Smooth muscle cell (in vitro differentiated cells): ENCODE results near the gene RPL13A. TPM values are rescaled to one million over a fixed set of nuclear protein-coding genes. Genes with fewer than 3 reads are reported as not detected.
A peak's percentile ranks its signal among the peaks of the same experiment; 100 is the strongest.

Experiments used
- DNase-seq: peaks from one replicate; lab custom pipeline; 2025; ENCODE audit not compliant: unreplicated experiment; lab: John Stamatoyannopoulos, UW
- H2AFZ ChIP-seq: fragments of 200-600 bp; sonication (generic); 2 replicates; pipeline ENCODE4 v1.6.0; 2016; ENCODE audit warnings: antibody characterized with exemption, low read depth, mild to moderate bottlenecking
- H3F3A ChIP-seq: fragments of 200-600 bp; sonication (generic); 2 replicates; pipeline ENCODE4 v1.6.0; 2017; ENCODE audit warnings: antibody characterized with exemption, low read depth
- H3K27ac ChIP-seq: fragments of 200-600 bp; sonication (generic); 2 replicates; pipeline ENCODE4 v1.5.1; 2016; ENCODE audit warnings: low read depth, mild to moderate bottlenecking
- H3K27me3 ChIP-seq: fragments of 200-600 bp; sonication (generic); 2 replicates; pipeline ENCODE4 v1.6.1; 2016; ENCODE audit warnings: low read depth, mild to moderate bottlenecking
- H3K36me3 ChIP-seq: fragments of 200-600 bp; sonication (generic); 2 replicates; pipeline ENCODE4 v1.5.1; 2016; ENCODE audit warnings: low read depth
- H3K4me1 ChIP-seq: fragments of 200-600 bp; sonication (generic); 2 replicates; pipeline ENCODE4 v1.5.1; 2016; ENCODE audit warnings: low read depth
- H3K4me2 ChIP-seq: fragments of 200-600 bp; sonication (generic); 2 replicates; pipeline ENCODE4 v1.6.0; 2016; ENCODE audit warnings: mild to moderate bottlenecking
- H3K4me3 ChIP-seq: fragments of 200-600 bp; sonication (generic); 2 replicates; pipeline ENCODE4 v1.5.1; 2016; ENCODE audit warnings: mild to moderate bottlenecking
- H3K79me2 ChIP-seq: fragments of 200-600 bp; sonication (generic); 2 replicates; pipeline ENCODE4 v1.6.0; 2016; ENCODE audit warnings: low read depth, mild to moderate bottlenecking
- H3K9ac ChIP-seq: fragments of 200-600 bp; sonication (generic); 2 replicates; pipeline ENCODE4 v1.6.0; 2016; ENCODE audit warnings: low read depth
- H3K9me3 ChIP-seq: fragments of 200-600 bp; sonication (generic); replicated peaks from 2 replicates; pipeline ENCODE4 v1.5.1; 2016; ENCODE audit warnings: low read depth
- H4K20me1 ChIP-seq: fragments of 200-600 bp; sonication (generic); 2 replicates; pipeline ENCODE4 v1.6.0; 2016; ENCODE audit warnings: low read depth
- WGBS: methylation state at CpG from one replicate; pipeline ENCODE4 v1.1.7; 2016; ENCODE audit warnings: low lambda C conversion rate; 5-methylcytosine and 5-hydroxymethylcytosine counted together
- polyA plus RNA-seq: library from polyadenylated mRNA; unstranded; fragments of >200 nt; fragmentation: Nextera tagmentation; extraction: Ambion mirVana; gene quantifications from 2 replicates; pipeline ENCODE4 v1.2.1, GENCODE V29; 2016
- total RNA-seq: library from RNA; depleted of rRNA; stranded (reverse); fragments of >200 nt; gene quantifications from 2 replicates; pipeline ENCODE4 v1.2.3, GENCODE V29; 2014
- TF ChIP-seq, protein P1 (sequence below): fragments of 200-600 bp; sonication (generic); IDR thresholded peaks from 2 replicates; pipeline ENCODE4 v1.5.1; 2017; ENCODE audit warnings: borderline replicate concordance, mild to moderate bottlenecking, antibody characterized with exemption; ENCODE audit not compliant: insufficient read depth, poor library complexity, severe bottlenecking

RPL13A gene
- total and polyA plus RNA-seq, 2 experiments from 2014 or later: 732 to 1,154 TPM

DNA sequence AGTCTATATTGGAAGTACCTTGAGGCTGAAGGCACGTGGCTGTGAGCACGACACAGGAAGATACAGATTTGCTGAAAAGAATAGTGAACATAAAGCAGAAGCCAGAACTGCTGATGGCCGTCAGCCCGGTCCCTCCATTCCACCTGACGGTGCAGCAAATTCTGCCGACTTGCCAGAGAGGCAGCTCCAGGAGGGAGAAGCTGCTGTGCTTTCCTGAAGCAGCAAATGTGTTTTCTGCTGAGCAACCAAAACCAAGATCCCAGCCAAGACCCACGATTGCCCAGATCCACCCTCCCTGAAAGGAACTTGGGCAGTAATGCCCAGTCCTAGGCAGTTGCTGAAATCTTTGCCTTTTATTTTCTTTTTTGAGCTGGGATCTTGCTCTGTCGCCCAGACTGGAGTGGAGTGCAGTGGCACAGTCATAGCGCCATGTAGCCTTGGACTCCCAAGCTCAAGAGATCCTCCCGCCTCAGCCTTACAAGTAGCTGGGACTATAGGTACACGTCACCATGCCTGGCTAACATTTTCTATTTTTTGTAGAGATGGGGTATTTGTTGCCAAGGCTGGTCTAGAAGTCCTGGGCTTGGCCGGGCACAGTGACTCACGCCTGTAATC is 33.4 kb downstream of the RPL13A start:
- Histone ChIP-seq H3K4me1 (no peaks in the 10 kb centered on the region), H2AFZ (no peak overlapping the region), H3K27ac (no peak overlapping the region), H4K20me1 (no peaks in the 10 kb centered on the region), H3F3A (no peaks in the 10 kb centered on the region), H3K79me2 (no peaks in the 10 kb centered on the region), H3K4me2 (no peak overlapping the region), H3K4me3 (no peak overlapping the region), H3K36me3 (no peaks in the 10 kb centered on the region), H3K9me3 (no peaks in the 10 kb centered on the region), H3K9ac (no peak overlapping the region), H3K27me3 (no peaks in the 10 kb centered on the region)
- 96% methylated on average over 13 of the region's 13 CpGs for whole genome bisulfite sequencing
- no peak for DNase-seq
- TF ChIP-seq, protein P1, sequence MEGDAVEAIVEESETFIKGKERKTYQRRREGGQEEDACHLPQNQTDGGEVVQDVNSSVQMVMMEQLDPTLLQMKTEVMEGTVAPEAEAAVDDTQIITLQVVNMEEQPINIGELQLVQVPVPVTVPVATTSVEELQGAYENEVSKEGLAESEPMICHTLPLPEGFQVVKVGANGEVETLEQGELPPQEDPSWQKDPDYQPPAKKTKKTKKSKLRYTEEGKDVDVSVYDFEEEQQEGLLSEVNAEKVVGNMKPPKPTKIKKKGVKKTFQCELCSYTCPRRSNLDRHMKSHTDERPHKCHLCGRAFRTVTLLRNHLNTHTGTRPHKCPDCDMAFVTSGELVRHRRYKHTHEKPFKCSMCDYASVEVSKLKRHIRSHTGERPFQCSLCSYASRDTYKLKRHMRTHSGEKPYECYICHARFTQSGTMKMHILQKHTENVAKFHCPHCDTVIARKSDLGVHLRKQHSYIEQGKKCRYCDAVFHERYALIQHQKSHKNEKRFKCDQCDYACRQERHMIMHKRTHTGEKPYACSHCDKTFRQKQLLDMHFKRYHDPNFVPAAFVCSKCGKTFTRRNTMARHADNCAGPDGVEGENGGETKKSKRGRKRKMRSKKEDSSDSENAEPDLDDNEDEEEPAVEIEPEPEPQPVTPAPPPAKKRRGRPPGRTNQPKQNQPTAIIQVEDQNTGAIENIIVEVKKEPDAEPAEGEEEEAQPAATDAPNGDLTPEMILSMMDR: no peak

DNA sequence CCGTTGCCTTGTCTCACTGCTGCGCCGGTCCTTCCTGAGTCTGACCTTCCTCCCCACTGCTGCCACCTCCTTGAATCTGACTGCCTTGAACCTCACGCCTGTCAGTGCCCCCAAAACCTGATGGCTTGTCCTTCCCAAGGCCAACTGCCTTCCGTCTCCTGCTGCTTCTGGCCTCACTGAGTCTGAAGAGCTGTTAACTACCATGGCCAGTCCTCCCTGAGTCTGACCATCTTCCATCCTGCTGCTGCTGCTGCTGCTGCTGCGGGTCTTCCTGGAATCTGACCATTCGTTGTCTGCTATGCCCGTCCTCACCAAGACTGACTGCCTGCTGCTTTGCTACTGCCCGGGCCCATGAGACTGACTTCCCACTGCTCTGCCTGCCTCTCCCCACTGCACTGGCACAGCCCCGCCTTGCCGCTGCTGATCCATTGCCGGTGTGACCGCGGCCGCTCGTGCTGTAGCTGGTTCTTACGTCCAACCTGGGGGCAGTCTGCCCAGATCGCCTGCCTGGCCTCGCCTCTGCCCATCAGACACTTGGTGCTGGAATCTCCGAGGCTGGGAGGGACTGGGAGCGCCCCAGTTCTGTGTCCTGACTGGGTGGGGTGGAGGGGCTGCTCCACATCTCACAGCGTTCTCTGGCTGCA is 37.5 kb downstream of the RPL13A start:
- no peak overlapping the region for H3K4me2 ChIP-seq
- no peaks in the 10 kb centered on the region for H3K9me3 ChIP-seq
- H3K4me1 ChIP-seq: no peaks in the 10 kb centered on the region
- H4K20me1 ChIP-seq: peaks cover 10% of the 10 kb centered on the region
- WGBS: 92% methylated on average over 22 of the region's 22 CpGs
- peaks cover 19% of the 10 kb centered on the region for H3K79me2 ChIP-seq
- no peak overlapping the region for H2AFZ ChIP-seq
- no peak overlapping the region for H3K9ac ChIP-seq
- H3F3A ChIP-seq: peaks cover 3% of the 10 kb centered on the region
- no peak overlapping the region for H3K27ac ChIP-seq
- TF ChIP-seq, protein P1: no peak
- no peak overlapping the region for H3K4me3 ChIP-seq
- no peaks in the 10 kb centered on the region for H3K27me3 ChIP-seq
- no peaks in the 10 kb centered on the region for H3K36me3 ChIP-seq
- no peak for DNase-seq

DNA sequence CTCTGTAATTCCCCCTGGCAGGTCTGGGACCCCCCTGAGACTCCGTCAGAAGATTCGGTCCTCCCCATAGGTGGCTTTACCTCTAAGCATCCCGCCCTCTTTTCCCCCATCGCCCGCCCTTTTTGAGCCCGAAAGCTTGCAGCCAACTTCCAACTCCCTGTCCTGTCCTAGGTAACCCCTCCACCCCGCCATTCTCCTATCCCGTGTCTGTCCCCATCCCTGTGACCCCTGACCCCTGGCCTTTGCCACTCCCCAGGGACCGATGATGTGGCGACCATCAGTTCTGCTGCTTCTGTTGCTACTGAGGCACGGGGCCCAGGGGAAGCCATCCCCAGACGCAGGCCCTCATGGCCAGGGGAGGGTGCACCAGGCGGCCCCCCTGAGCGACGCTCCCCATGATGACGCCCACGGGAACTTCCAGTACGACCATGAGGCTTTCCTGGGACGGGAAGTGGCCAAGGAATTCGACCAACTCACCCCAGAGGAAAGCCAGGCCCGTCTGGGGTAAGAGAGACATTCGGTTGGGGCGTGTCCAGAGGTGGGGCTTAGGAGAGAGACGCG is 40.9 kb downstream of the RPL13A start:
- no peak for DNase-seq
- peaks cover 42% of the 10 kb centered on the region for H4K20me1 ChIP-seq
- peak overlapping the region; percentile 92 for H3K27ac ChIP-seq
- H3K79me2 ChIP-seq: peaks cover 24% of the 10 kb centered on the region
- H3K27me3 ChIP-seq: no peaks in the 10 kb centered on the region
- H3K4me3 ChIP-seq: peak overlapping the region; percentile 60
- 41% methylated on average over 25 of the region's 25 CpGs for WGBS
- no peaks in the 10 kb centered on the region for H3K9me3 ChIP-seq
- no peak overlapping the region for H2AFZ ChIP-seq
- TF ChIP-seq, protein P1: no peak
- peak overlapping the region; percentile 92 for H3K4me2 ChIP-seq
- H3K36me3 ChIP-seq: no peaks in the 10 kb centered on the region
- H3F3A ChIP-seq: peaks cover 3% of the 10 kb centered on the region
- H3K4me1 ChIP-seq: peaks cover 6% of the 10 kb centered on the region
- peak overlapping the region; percentile 89 for H3K9ac ChIP-seq

DNA sequence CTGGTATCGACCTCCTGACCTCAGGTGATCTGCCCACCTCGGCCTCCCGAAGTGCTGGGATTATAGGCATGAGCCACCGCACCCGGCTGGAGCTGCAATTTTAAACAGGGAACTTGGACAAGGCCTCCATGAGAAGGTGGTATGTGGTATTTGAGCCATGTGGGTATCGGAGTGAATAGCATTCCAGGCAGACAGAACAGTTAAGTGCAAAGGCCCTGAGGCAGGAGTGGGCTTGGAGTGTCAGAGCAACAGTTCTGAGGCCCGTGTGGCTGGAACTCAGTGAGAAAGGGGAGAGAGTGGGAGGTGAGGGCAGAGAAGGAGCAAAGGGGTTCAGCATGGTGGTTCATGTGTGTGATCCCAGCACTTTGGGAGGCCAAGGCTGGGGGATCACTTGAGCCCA is 43.3 kb downstream of the RPL13A start:
- H3K79me2 ChIP-seq: peaks cover 24% of the 10 kb centered on the region
- H3K9ac ChIP-seq: no peak overlapping the region
- H3K9me3 ChIP-seq: no peaks in the 10 kb centered on the region
- H2AFZ ChIP-seq: no peak overlapping the region
- H3K4me2 ChIP-seq: no peak overlapping the region
- no peaks in the 10 kb centered on the region for H3K36me3 ChIP-seq
- 90% methylated on average over 7 of the region's 7 CpGs for WGBS
- no peak overlapping the region for H3K27ac ChIP-seq
- peaks cover 8% of the 10 kb centered on the region for H3K4me1 ChIP-seq
- TF ChIP-seq, protein P1: no peak
- peaks cover 65% of the 10 kb centered on the region for H4K20me1 ChIP-seq
- H3K4me3 ChIP-seq: no peak overlapping the region
- no peaks in the 10 kb centered on the region for H3K27me3 ChIP-seq
- no peak for DNase-seq
- peaks cover 3% of the 10 kb centered on the region for H3F3A ChIP-seq
